GM12878 (cell line): ENCODE measurements around the gene RAB8A. TPM values are rescaled to one million over a fixed set of nuclear protein-coding genes. Genes with fewer than 3 reads are reported as not detected.

Experiments
- ATAC-seq: fragments of 200-7000 bp; cut with Tn5 transposase; 3 replicates; pipeline ENCODE4 v1.9.1; 2020; ENCODE audit warnings: mild to moderate bottlenecking, moderate library complexity
- BruUV-seq: library from RNA; stranded (reverse); fragments of 400-500 nt; replicated peaks from 2 replicates; lab custom pipeline; 2021; lab: Mats Ljungman, UMichigan
- CTCF ChIA-PET: fragments of 300-600 bp; sonication (Branson Sonifier 250); formaldehyde crosslinking; extraction: SDS; loops from one replicate; lab custom pipeline; 2021; ENCODE audit warnings: inconsistent platforms; lab: Yijun Ruan, JAX
- POLR2A ChIA-PET: fragments of 350-600 bp; formaldehyde crosslinking; extraction: SDS; loops from one replicate; lab custom pipeline; 2021; ENCODE audit warnings: inconsistent platforms; lab: Charles Lee
- RAD21 ChIA-PET: fragments of 300-600 bp; sonication (Branson Sonifier 250); formaldehyde crosslinking; loops from one replicate; lab custom pipeline; 2023; ENCODE audit warnings: antibody characterized with exemption; ENCODE audit not compliant: unreplicated experiment; lab: Charles Lee
- SMC1A ChIA-PET: fragments of 300-600 bp; sonication (Branson Sonifier 250); formaldehyde crosslinking; loops from one replicate; lab custom pipeline; 2023; ENCODE audit not compliant: unreplicated experiment, uncharacterized antibody; lab: Charles Lee
- DNase-seq: peaks from one replicate; pipeline ENCODE4 v3.0.0-alpha.2; 2011; ENCODE audit warnings: low read depth, low spot score
- FAIRE-seq: peaks from 3 replicates; lab custom pipeline; 2011; peaks lifted over from hg19 to GRCh38; lab: Jason Lieb, UNC
- H2AFZ ChIP-seq: 2 replicates; pipeline ENCODE4 v1.6.0; 2011; ENCODE audit warnings: low read depth, low read length, control low read depth; ENCODE audit not compliant: control insufficient read depth
- H3K27ac ChIP-seq: 2 replicates; pipeline ENCODE4 v1.5.1; 2011; ENCODE audit warnings: control low read depth; ENCODE audit not compliant: control insufficient read depth, insufficient read depth
- H3K27me3 ChIP-seq, 2 experiments: replicated peaks in 1 of 2; 2 replicates each; pipeline versions ENCODE4 v1.6.0 to v1.6.1; 2011; ENCODE audit warnings: low read length in 1 of 2; ENCODE audit not compliant: control insufficient read depth in 2 of 2, insufficient read depth in 2 of 2
- H3K36me3 ChIP-seq, 2 experiments: 2 replicates each; pipeline ENCODE4 v1.5.1; 2011; ENCODE audit warnings: low read length in 1 of 2; ENCODE audit not compliant: control insufficient read depth in 2 of 2, insufficient read depth in 2 of 2
- H3K4me1 ChIP-seq: 2 replicates; pipeline ENCODE4 v1.6.1; 2011; ENCODE audit warnings: mild to moderate bottlenecking, low read length, moderate library complexity, mixed read lengths; ENCODE audit not compliant: control insufficient read depth, insufficient read depth
- H3K4me2 ChIP-seq: 2 replicates; pipeline ENCODE4 v1.6.0; 2011; ENCODE audit warnings: control low read depth; ENCODE audit not compliant: control insufficient read depth, insufficient read depth
- H3K4me3 ChIP-seq: fragments of 200-600 bp; sonication (generic); 2 replicates; pipeline ENCODE4 v1.5.1; 2016
- H3K79me2 ChIP-seq: 2 replicates; pipeline ENCODE4 v1.6.0; 2011; ENCODE audit warnings: low read length; ENCODE audit not compliant: control insufficient read depth, insufficient read depth
- H3K9ac ChIP-seq: 2 replicates; pipeline ENCODE4 v1.8.0; 2011; ENCODE audit warnings: low read length, control low read depth, mixed read lengths; ENCODE audit not compliant: control insufficient read depth, insufficient read depth
- H3K9me3 ChIP-seq: replicated peaks from 3 replicates; pipeline ENCODE4 v1.5.1; 2011; ENCODE audit warnings: mild to moderate bottlenecking, low read length; ENCODE audit not compliant: control insufficient read depth, insufficient read depth
- H4K20me1 ChIP-seq: 2 replicates; pipeline ENCODE4 v1.6.0; 2011; ENCODE audit not compliant: control insufficient read depth, insufficient read depth
- BHLHE40 ChIP-seq, 2 experiments: fragments of 450-650 bp in 1 of 2; IDR thresholded peaks; 2 replicates each; pipeline ENCODE4 v1.6.1; 2011 to 2017; ENCODE audit warnings: low read depth in 2 of 2, borderline replicate concordance in 1 of 2, improper control_type of control experiment in 1 of 2, low read length in 1 of 2, mild to moderate bottlenecking in 1 of 2
- CBX5 ChIP-seq: sonication (generic); IDR thresholded peaks from 2 replicates; pipeline ENCODE4 v1.6.1; 2016; ENCODE audit warnings: low read depth, moderate library complexity, mild to moderate bottlenecking, inconsistent platforms
- LARP7 ChIP-seq: fragments of 450-650 bp; IDR thresholded peaks from 2 replicates; pipeline ENCODE4 v1.6.1; 2017; ENCODE audit warnings: mild to moderate bottlenecking
- MTA2 ChIP-seq: fragments of 450-650 bp; IDR thresholded peaks from 2 replicates; pipeline ENCODE4 v1.6.1; 2016; ENCODE audit warnings: low read depth, mild to moderate bottlenecking, moderate library complexity
- MYC ChIP-seq: IDR thresholded peaks from 2 replicates; pipeline ENCODE4 v1.6.1; 2011; ENCODE audit warnings: mild to moderate bottlenecking, low read length, moderate library complexity, inconsistent platforms; ENCODE audit not compliant: insufficient read depth, insufficient replicate concordance, insufficient read length, severe bottlenecking
- POLR2A ChIP-seq: IDR thresholded peaks from 2 replicates; pipeline ENCODE4 v1.6.1; 2011; ENCODE audit warnings: low read depth, mild to moderate bottlenecking, low read length
- RAD51 ChIP-seq: fragments of 450-650 bp; IDR thresholded peaks from 2 replicates; pipeline ENCODE4 v1.6.1; 2016; ENCODE audit warnings: moderate library complexity, mild to moderate bottlenecking, inconsistent platforms
- SPI1 ChIP-seq: IDR thresholded peaks from 2 replicates; pipeline ENCODE4 v1.6.1; 2011; ENCODE audit warnings: low read depth, mild to moderate bottlenecking, low read length, moderate library complexity, borderline replicate concordance; ENCODE audit not compliant: insufficient read depth
- SRF ChIP-seq, 2 experiments: IDR thresholded peaks; 2 replicates each; pipeline ENCODE4 v1.6.1; 2011; ENCODE audit warnings: low read depth in 2 of 2, low read length in 2 of 2, mild to moderate bottlenecking in 1 of 2, moderate library complexity in 1 of 2
- ZBTB11 ChIP-seq: fragments of 450-650 bp; formaldehyde crosslinking; IDR thresholded peaks from 2 replicates; pipeline ENCODE4 v1.5.0; 2022; ENCODE audit warnings: mild to moderate bottlenecking, missing genetic modification characterization
- WGBS: methylation state at CpG from one replicate; pipeline ENCODE4 v1.1.6; 2016; ENCODE audit warnings: low lambda C conversion rate; ENCODE audit not compliant: insufficient replicate concordance, insufficient coverage; ENCODE audit errors: missing lambda C conversion rate; 5-methylcytosine and 5-hydroxymethylcytosine counted together
- in situ Hi-C: fragments of 300-500 bp; cut with MboI; formaldehyde crosslinking; loops from 9 replicates; pipeline ENCODE4 v1.14.3; 2018; ENCODE audit warnings: mixed read lengths
- intact Hi-C: fragments of 100-400 bp; cut with micrococcal nuclease; formaldehyde crosslinking; loops from one replicate; pipeline ENCODE4 v1.14.2; 2022; ENCODE audit not compliant: unreplicated experiment
- polyA plus RNA-seq, 11 experiments: library from polyadenylated mRNA; depleted of rRNA in 4 of 11; unstranded in 6 of 11; stranded (reverse) in 5 of 11; fragments of >200 nt; fragmentation: Nextera tagmentation in 4 of 11; fragmentation: Illumina TruSeq in 1 of 11; extraction: Ambion mirVana in 4 of 11; extraction: Trizol in 1 of 11; gene quantifications; 1 replicate in 1 of 11; 2 replicates in 10 of 11; pipeline versions ENCODE4 v1.2.1 to v1.2.3, GENCODE V29; 2011 to 2016; ENCODE audit warnings: inconsistent platforms in 2 of 11, missing spikeins in 2 of 11, low read depth in 1 of 11
- total RNA-seq, 4 experiments: library from RNA; depleted of rRNA in 3 of 4; stranded (reverse); fragments of >200 nt in 3 of 4; fragmentation: Illumina TruSeq in 1 of 4; extraction: Trizol in 1 of 4; gene quantifications; 2 replicates each; pipeline versions ENCODE4 v1.2.1 to v1.2.3, GENCODE V29; 2013 to 2021

The RAB8A gene
- total and polyA plus RNA-seq, 10 of the 15 experiments (the other 5 are each of a cell fraction or from before 2014, with no cell fraction given), result 23.9 to 314 (median 185) TPM

DNA sequence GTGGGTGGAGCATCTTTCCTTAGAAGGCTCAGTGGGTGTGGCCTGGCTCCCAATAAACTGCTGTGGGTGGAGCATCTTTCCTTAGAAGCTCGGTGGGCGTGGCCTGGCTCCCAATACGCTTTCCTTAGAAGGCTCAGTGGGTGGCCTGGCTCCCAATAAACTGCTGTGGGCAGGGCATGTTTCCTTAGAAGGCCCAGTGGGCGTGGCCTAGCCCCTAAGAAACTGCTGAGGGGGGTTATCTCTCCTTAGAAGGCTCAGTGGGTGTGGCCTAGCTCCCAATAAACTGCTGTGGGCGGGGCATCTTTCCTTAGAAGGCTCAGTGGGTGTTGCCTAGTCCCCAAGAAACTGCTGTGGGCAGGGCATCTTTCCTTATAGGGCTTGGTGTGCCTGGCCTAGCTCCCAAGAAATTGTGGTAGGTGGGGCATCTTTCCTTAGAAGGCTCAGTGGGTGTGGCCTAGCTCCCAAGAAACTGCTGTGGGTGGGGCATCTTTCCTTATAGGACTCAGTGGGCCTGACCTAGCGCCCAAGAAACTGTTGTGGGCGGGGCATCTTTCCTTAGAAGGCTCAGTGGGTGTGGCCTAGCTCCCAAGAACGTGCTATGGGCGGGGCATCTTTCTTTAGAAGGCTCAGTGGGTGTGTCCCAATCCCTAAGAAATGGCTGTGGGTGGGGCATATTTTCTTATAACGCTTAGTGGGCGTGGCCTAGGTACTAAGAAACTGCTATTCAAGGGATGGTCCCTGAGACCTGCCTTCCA, 42.1 kb downstream of the RAB8A start:
- Histone ChIP-seq H3K4me2 (peak overlapping the region; percentile 4; the same call in 1 of the 2 replicates), H3K27ac (no peak overlapping the region), H3K36me3 (peaks cover 40 to 64% of the 10 kb centered on the region in 2 experiments), H3K9ac (no peak overlapping the region), H3K4me1 (peaks cover 54% of the 10 kb centered on the region), H3K4me3 (no peak overlapping the region), H3K9me3 (no peaks in the 10 kb centered on the region; the same call in 2 of the 3 replicates), H3K79me2 (peaks cover 28% of the 10 kb centered on the region), H4K20me1 (peaks cover 3% of the 10 kb centered on the region; the same call in 1 of the 2 replicates), H3K27me3 (no peaks in the 10 kb centered on the region), H2AFZ (no peak overlapping the region)
- no peak for DNase-seq
- in situ Hi-C loops, result no loop called here
- CTCF ChIA-PET, result interaction anchor here (0.7 to 1.5 kb wide), 3 partner anchors 28 to 91 kb away, joined by 3 to 5 read pairs (median 3); no protein-coding TSS in a partner anchor
- SMC1A ChIA-PET, result interaction anchor here (5.6 kb wide), 1 partner anchor 9 kb away, joined by 33 read pairs; the partner anchor contains the start of gene HSH2D
- RAD21 ChIA-PET, result interaction anchor here (0.6 to 1.2 kb wide), 2 partner anchors 8 to 33 kb away, joined by 3 to 4 read pairs; no protein-coding TSS in a partner anchor
- no peak for FAIRE-seq
- no TSS peak for BruUV-seq
- 77% methylated on average over 11 of the region's 11 CpGs for WGBS
- intact Hi-C loops, result no loop called here
- ATAC-seq, result peak; percentile 10
- TF ChIP-seq CBX5 (no peak), ZBTB11 (CRISPR knock-in tag) (no peak), MYC (no peak), SRF (IDR thresholded peaks at IDR 0.05; ENCODE audit: low read depth in 2 of 2, low read length in 2 of 2) (peak in 1 of 2 experiments; percentile 23; a peak in 1 of 4 replicates), MTA2 (no peak), POLR2A (peak; percentile 29; the same call in 1 of the 2 replicates), SPI1 (no peak), BHLHE40 (IDR thresholded peaks at IDR 0.05; ENCODE audit: borderline replicate concordance in 1 of 2, low read depth in 2 of 2, low read length in 1 of 2) (peak in 1 of 2 experiments; percentile 20; a peak in 1 of 4 replicates), LARP7 (no peak), RAD51 (no peak)
- POLR2A ChIA-PET, result interaction anchor here (0.5 to 1.2 kb wide), 5 partner anchors 10 to 420 kb away, joined by 3 to 5 read pairs (median 3); no protein-coding TSS in a partner anchor
